ENCODE measurements around the gene NAALADL2.
"Not testable (repeated sequence)": the region's sequence is repeated elsewhere in the genome, so short reads cannot be mapped to it uniquely, and the experiment has no call there.

Gene NAALADL2

DNA sequence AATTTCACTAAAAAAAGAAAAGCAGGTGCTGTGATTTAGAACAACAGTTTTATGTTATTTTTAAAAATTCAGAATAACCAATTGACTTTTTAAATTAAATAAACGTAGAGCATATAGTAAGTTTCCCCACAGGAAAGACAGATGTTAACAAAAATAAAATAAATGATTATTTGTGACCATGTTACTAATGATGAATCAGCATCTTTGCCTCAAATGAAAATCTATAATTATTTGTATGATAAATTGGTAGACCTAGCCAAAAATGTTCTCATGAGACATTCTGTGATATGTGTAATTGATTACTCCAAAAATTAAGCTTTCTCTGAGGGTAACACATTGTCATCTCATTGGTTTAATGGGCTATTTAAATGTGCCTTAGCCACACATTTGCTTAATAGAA, 948.0 kb downstream of the NAALADL2 start:
- no peak for DNase-seq

DNA sequence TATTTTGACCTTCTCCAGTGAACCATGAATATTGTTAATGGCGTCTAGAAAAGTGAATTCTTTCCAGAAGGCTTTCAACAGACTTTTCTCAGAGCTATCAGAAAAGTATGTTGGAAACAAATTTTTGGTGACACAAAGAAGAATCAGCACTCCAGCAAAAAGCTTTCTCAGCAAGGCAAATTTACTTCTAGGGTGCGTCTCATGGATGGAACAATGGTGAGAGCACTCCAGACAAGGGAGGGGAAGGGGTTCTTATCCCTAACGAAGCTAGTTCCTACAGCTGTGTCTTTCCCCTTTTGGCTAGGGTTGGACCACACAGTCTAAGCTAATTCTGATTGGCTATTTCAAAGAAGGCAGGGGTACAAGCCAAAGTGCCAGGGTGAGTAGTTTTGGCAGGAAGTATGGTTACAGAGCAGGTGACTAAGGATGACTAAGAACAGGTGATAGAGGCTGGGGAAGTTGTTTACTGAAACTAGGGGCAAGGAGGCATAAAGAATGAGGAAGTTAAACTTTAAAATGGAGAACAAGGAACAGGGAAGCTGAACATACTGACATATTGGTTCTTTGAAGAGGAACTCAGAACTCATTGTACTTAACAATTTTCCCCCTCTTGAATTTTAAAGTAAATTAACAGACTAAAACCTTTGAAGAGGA, 959.8 kb downstream of the NAALADL2 start:
- no peak for DNase-seq

DNA sequence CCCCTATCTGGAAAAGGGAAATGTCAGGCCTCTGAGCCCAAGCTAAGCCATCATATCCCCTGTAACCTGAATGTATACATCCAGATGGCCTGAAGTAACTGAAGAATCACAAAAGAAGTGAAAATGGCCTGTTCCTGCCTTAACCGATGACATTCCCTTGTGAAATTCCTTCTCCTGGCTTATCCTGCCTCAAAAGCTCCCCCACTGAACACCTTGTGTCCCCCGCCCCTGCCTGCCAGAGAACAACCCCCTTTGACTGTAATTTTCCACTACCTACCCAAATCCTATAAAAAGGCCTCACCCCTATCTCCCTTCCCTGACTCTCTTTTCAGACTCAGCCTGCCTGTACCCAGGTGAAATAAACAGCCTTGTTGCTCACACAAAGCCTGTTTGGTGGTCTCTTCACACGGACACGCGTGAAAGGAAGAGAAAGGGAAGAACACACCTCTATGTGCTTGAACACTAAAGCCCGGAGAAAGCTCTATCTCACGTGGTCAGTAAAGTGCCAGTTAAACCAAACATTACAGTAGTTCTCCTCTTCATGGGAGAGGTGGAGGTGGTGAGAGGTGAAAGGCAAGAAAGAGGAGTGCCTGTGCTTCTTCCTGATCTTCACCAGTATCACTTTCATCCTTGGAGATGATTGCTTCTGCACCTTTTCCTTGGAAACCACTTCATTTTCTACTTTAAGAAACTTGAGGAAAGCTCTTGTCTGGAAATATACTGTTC, 963.8 kb downstream of the NAALADL2 start:
- not testable (repeated sequence) for DNase-seq

DNA sequence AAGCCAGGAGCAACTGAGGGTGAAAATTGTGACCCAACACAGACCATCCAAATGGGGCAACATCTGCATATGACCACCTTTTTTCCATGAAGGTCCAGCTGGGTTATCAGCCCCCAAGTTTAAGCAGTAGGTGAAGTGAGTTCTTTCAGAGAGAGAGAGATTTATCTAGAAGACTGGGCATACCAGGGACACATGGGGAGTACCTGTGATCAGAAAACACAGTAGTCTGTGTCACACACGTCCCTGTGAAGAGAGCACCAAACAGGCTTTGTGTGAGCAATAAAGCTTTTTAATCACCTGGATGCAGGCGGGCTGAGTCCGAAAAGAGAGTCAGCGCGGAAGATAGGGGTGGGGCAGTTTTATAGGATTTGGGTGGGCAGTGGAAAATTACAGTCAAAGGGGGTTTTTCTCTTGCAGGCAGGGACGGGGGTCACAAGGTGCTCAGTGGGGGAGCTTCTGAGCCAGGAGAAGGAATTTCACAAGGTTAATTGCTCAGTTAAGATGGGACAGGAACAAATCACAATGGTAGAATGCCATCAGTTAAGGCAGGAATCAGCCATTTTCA, 966.0 kb downstream of the NAALADL2 start:
- DNase-seq, result not testable (repeated sequence)

DNA sequence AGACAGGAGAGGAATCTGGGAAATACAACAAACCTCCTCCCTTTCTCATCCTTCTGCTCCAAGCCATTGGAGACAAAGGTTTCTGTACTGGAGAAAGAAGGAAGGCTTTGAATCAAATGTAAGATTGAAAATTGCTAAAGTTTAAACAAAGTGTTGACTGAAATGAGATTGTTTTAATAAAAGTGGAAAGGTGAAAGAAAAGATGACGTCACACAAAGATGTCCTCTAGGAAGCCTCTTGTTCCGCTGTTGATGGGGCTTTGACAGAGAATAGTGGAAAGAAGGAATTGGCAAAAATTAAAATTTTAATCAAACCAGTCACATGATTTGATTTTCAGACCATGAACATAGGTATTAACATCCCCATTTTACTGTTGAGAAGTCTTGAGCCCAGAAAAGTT, 967.6 kb downstream of the NAALADL2 start:
- no peak for DNase-seq

DNA sequence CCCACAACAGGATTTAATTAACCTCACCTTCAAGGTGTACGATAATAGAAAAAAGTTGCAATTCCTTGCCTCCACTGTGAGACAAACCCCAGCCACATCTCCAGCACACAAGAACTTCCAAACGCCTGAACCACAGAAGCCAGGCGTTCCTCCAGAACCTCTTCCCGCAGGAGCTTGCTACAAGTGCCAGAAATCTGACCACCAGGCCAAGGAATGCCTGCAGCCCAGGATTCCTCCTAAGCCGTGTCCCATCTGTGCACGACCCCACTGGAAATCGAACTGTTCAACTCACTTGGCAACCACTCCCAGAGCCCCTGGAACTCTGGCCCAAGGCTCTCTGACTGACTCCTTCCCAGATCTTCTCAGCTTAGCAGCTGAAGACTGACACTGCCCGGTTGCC, 970.7 kb downstream of the NAALADL2 start:
- not testable (repeated sequence) for DNase-seq

DNA sequence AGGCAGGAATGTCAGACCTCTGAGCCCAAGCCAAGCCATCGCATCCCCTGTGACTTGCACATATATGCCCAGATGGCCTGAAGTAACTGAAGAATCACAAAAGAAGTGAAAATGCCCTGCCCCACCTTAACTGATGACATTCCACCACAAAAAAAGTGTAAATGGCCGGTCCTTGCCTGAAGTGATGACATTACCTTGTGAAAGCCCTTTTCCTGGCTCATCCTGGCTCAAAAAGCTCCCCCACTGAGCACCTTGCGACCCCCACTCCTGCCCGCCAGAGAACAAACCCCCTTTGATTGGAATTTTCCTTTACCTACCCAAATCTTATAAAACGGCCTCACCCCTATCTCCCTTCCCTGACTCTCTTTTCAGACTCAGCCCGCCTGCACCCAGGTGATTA, 976.6 kb downstream of the NAALADL2 start:
- not testable (repeated sequence) for DNase-seq

DNA sequence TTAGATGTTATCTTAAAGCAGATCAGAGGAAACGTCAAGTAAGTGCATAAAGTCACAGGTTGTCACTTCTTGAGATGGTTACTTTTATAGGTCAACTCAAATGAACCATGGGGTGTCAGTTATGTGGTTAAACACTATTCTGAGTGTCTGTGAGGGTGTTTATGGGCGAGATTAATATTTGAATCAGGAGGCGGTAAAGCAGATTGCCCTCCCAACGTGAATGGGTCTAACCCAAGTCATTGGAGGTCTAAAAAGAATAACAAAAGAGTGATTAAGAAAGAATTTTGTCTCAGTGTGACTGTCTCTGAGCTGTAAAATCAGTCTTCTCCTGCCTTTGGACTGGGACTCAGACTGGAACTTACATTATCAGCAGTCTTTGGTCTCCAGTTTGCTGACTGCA, 977.5 kb downstream of the NAALADL2 start:
- DNase-seq, result no peak

DNA sequence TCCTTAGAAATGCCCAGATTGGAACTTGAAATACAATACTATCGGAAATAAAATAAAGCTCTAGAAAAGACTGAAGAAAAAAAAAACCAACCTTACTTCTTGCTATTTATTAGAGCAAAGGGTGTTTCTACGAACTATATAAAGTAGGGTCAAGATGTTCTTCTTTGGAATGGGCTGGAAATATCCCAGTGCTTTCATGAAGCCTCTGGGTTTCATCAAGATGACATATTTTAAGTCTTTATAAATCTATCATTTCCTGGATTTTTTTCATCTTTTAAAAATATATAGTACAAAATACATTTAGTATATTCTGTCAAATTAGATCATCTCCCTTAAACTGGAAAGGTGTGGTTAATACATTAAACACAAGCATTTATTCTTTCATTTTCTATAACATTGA, 978.8 kb downstream of the NAALADL2 start:
- no peak for DNase-seq

DNA sequence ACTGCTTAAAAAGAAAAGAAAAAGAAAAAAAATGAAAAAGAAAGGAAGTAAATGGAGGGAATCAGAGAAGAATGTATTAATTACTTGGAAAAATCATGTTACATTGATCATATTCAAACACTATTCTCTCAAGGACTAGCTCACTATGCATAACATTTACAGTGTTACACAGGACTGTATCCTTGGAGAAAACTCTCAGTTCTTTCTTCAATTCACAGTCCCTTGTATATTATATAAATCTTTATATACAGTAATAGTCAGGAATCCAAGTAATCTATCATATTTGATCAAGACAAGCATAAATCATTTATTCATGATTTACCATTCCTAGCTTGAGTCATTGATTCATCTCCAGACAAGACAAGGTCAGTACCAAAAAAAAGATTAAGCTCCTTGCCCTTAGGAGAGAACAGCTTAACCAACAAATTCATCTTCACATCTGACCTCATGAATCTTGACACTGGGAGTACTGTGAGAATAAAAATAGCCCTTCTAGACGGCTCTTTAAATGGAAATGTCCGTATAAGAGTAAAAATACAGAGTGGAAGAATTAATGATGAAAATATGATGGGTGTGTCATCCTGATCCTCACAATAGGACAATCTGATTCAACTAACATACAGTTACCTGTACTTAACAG, 980.4 kb downstream of the NAALADL2 start:
- DNase-seq, result no peak

DNA sequence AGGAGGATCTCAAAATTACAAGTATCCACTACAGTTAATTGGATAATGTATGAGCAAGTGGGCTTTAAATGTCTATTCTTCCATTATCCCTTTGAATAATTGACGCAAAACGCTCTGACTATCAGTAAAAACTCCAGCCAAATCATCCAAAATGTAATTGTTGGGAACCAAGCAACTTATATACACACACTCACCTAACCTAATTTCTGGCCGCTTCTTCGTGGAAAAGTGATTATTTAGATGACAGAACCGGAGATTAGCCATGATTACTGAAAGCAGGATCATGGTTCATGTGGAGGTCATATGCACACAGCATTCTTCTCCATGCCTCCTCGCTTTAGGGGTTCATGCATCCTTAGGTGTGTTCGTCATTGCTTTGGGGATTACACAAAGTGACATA, 992.4 kb downstream of the NAALADL2 start:
- no peak for DNase-seq

DNA sequence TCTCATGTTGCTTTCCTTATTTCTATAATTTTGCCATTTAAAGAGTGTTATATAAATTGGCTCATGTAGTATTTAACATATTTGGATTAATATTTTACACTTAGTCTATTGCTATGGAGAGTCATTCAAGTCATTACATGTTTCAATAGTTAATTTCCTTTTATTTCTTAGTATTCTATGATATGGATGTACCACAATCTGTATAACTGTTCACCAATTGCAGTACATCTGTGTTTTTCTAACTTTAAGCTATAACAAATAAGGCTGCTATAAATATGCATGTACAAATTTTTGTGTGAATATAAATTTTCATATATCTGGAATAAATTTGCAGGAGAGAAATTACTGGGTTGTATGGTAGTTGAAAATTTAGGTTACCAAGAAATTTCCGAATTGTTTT, 993.4 kb downstream of the NAALADL2 start:
- no peak for DNase-seq

DNA sequence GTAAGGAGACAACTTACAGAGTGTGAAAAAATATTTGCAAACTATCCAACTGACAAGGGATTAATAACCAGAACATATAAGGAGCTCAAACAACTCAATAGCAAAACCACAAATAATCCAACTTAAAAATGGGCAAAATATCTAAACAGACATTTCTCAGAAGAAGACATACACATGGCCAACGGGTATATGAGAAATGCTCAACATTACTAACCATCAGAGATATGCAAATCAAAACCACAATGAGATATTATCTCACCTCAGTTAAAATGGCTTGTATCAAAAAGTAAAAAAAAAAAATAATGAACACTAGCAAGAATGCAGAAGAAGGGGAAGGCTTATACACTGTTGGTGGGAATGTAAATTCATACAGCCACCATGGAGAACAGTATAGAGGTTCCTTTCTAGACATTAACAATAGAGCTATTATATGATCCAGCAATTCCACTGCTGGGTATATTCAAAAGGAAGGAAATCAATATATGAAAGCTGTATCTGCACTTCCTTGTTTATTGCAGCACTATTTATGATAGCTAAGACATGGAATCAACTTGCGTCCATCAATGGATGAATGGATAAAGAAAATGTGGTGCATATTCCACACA, 998.6 kb downstream of the NAALADL2 start:
- no peak for DNase-seq
